Fibroblast of lung (primary cell): Measurements from ENCODE around the gene COL9A3. TPM values are rescaled to one million over a fixed set of nuclear protein-coding genes. Genes with fewer than 3 reads are reported as not detected.
A peak's percentile ranks its signal among the peaks of the same experiment; 100 is the strongest.

ENCODE experiments used
- DNase-seq, 2 donors: peaks; one replicate each; pipeline versions ENCODE4 v3.0.0 to v3.0.0-alpha.2; 2010; ENCODE audit warnings: low read depth in 2 of 2
- H2AFZ ChIP-seq: 2 replicates; pipeline ENCODE4 v1.5.1; 2012; ENCODE audit warnings: low read length, control low read depth, inconsistent platforms
- H3K27ac ChIP-seq: 2 replicates; pipeline ENCODE4 v1.5.1; 2011; ENCODE audit warnings: low read length, control low read depth; ENCODE audit not compliant: insufficient read depth
- H3K27me3 ChIP-seq: 2 replicates; pipeline ENCODE4 v1.5.1; 2011; ENCODE audit warnings: mild to moderate bottlenecking, low read length; ENCODE audit not compliant: control insufficient read depth, insufficient read depth
- H3K36me3 ChIP-seq: 2 replicates; pipeline ENCODE4 v1.5.1; 2011; ENCODE audit warnings: low read length; ENCODE audit not compliant: control insufficient read depth, insufficient read depth
- H3K4me1 ChIP-seq: 2 replicates; pipeline ENCODE4 v1.5.1; 2011; ENCODE audit warnings: low read length; ENCODE audit not compliant: control insufficient read depth, insufficient read depth; ENCODE audit errors: extremely low read depth
- H3K4me2 ChIP-seq: 2 replicates; pipeline ENCODE4 v1.5.1; 2011; ENCODE audit warnings: low read length, control low read depth; ENCODE audit not compliant: insufficient read depth; ENCODE audit errors: extremely low read depth
- H3K4me3 ChIP-seq, 4 experiments: fragments of 200-600 bp in 1 of 4; sonication (generic) in 1 of 4; replicated peaks in 1 of 4; 2 replicates each; pipeline ENCODE4 v1.5.1; 2011 to 2016; ENCODE audit warnings: low read length in 4 of 4, low read depth in 3 of 4, mild to moderate bottlenecking in 3 of 4, control low read depth in 2 of 4, inconsistent platforms in 1 of 4, mixed read lengths in 1 of 4; ENCODE audit not compliant: insufficient read depth in 1 of 4; ENCODE audit errors: control extremely low read depth in 1 of 4
- H3K79me2 ChIP-seq: 2 replicates; pipeline ENCODE4 v1.5.1; 2012; ENCODE audit warnings: mild to moderate bottlenecking, low read length, inconsistent platforms; ENCODE audit not compliant: control insufficient read depth, insufficient read depth
- H3K9ac ChIP-seq: 2 replicates; pipeline ENCODE4 v1.5.1; 2011; ENCODE audit warnings: mild to moderate bottlenecking, low read length, control low read depth; ENCODE audit not compliant: insufficient read depth
- H3K9me3 ChIP-seq: 2 replicates; pipeline ENCODE4 v1.5.1; 2012; ENCODE audit warnings: low read depth, low read length; ENCODE audit not compliant: control insufficient read depth, insufficient read depth
- H4K20me1 ChIP-seq: 2 replicates; pipeline ENCODE4 v1.5.1; 2011; ENCODE audit warnings: low read length; ENCODE audit not compliant: control insufficient read depth, insufficient read depth; ENCODE audit errors: extremely low read depth
- EZH2 ChIP-seq: IDR thresholded peaks from 2 replicates; pipeline ENCODE4 v1.5.1; 2012; ENCODE audit warnings: low read length, control low read depth, mild to moderate bottlenecking; ENCODE audit errors: missing control alignments
- polyA plus RNA-seq, 2 donors: library from polyadenylated mRNA; depleted of rRNA in 1 of 2; stranded (reverse) in 1 of 2; unstranded in 1 of 2; fragments of >200 nt; gene quantifications; 2 replicates each; pipeline ENCODE4 v1.2.1, GENCODE V29; 2011 to 2012; ENCODE audit warnings: missing spikeins in 1 of 2
- total RNA-seq: library from RNA; depleted of rRNA; stranded (reverse); fragments of >200 nt; gene quantifications from 2 replicates; pipeline ENCODE4 v1.2.1, GENCODE V29; 2014
- TF ChIP-seq, protein P1 (sequence below), 2 donors: IDR thresholded peaks in 1 of 2; conservative IDR thresholded peaks in 1 of 2; 1 replicate in 1 of 2; 2 replicates in 1 of 2; pipeline ENCODE4 v1.5.1; 2011 to 2012; ENCODE audit warnings: low read length in 2 of 2, control low read depth in 1 of 2, inconsistent platforms in 1 of 2, low read depth in 1 of 2, mild to moderate bottlenecking in 1 of 2

The COL9A3 gene
- total and polyA plus RNA-seq, 2 donors (not counting 1 experiment from before 2014, with no cell fraction given), result 0.17 TPM

DNA sequence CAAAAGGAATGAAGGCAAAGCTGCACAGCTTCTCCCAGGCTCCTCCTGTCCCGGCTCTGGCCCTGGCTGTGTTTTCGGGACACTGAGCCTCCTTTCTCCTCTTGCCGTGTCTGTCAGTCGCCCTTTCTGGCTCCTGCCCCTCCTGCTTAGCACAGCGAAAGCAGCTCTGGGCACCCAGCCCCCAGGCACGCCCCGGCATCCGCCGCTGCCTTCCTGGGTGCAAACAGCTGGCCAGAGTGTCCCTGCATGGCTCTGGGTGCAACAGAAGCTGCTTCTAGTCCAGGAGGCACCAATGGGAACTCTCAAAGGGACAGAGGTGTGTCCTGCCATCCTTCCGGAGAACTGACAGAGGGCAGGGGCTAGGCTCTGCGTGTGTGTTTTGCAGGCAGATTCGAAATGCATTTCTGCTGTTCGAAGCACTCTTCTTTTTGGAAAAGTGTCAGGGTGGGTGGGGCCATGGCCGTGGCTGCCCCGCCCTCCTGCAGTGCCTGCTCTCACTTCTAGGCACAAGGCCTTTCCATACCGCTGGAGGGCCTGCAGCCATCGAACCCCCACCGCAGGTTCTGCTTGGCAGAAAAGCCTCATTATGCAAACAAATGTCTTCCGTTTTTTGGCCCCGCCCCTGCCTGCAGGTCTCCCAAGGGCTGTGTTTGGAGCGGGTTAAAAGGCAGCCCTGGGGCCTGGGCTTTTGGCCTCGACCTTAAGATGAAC lies 15.5 kb downstream of the COL9A3 start:
- peak overlapping the region; percentile 64 for H3K4me2 ChIP-seq
- no peaks in the 10 kb centered on the region for H3K27me3 ChIP-seq
- no peaks in the 10 kb centered on the region for H3K79me2 ChIP-seq
- no peak overlapping the region for H3K27ac ChIP-seq
- no peak for TF ChIP-seq EZH2
- TF ChIP-seq, protein P1, sequence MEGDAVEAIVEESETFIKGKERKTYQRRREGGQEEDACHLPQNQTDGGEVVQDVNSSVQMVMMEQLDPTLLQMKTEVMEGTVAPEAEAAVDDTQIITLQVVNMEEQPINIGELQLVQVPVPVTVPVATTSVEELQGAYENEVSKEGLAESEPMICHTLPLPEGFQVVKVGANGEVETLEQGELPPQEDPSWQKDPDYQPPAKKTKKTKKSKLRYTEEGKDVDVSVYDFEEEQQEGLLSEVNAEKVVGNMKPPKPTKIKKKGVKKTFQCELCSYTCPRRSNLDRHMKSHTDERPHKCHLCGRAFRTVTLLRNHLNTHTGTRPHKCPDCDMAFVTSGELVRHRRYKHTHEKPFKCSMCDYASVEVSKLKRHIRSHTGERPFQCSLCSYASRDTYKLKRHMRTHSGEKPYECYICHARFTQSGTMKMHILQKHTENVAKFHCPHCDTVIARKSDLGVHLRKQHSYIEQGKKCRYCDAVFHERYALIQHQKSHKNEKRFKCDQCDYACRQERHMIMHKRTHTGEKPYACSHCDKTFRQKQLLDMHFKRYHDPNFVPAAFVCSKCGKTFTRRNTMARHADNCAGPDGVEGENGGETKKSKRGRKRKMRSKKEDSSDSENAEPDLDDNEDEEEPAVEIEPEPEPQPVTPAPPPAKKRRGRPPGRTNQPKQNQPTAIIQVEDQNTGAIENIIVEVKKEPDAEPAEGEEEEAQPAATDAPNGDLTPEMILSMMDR (conservative IDR thresholded peaks at IDR 0.05 in 1 of 2, IDR thresholded peaks at IDR 0.05 in 1 of 2; ENCODE audit: low read depth in 1 of 2, low read length in 2 of 2), result no peak
- DNase-seq, result peak in 1 of 2 donors; percentile 29
- H3K4me1 ChIP-seq, result no peaks in the 10 kb centered on the region
- no peaks in the 10 kb centered on the region for H4K20me1 ChIP-seq
- H3K9ac ChIP-seq, result no peak overlapping the region
- H3K9me3 ChIP-seq, result no peaks in the 10 kb centered on the region
- no peak overlapping the region for H3K4me3 ChIP-seq
- no peaks in the 10 kb centered on the region for H3K36me3 ChIP-seq
- H2AFZ ChIP-seq, result no peak overlapping the region

GRCh38 chr20:62832951-62833391 lies 16.1 kb downstream of the COL9A3 start:
- Histone ChIP-seq H3K9me3 (no peaks in the 10 kb centered on the region), H3K36me3 (no peaks in the 10 kb centered on the region), H3K9ac (no peak overlapping the region), H3K4me2 (no peak overlapping the region), H3K4me1 (no peaks in the 10 kb centered on the region), H2AFZ (no peak overlapping the region), H3K4me3 (no peak overlapping the region), H3K27ac (no peak overlapping the region), H4K20me1 (no peaks in the 10 kb centered on the region), H3K79me2 (no peaks in the 10 kb centered on the region), H3K27me3 (no peaks in the 10 kb centered on the region)
- TF ChIP-seq, protein P1 (conservative IDR thresholded peaks at IDR 0.05 in 1 of 2, IDR thresholded peaks at IDR 0.05 in 1 of 2; ENCODE audit: low read depth in 1 of 2, low read length in 2 of 2), result no peak
- no peak for TF ChIP-seq EZH2
- no peak for DNase-seq

DNA sequence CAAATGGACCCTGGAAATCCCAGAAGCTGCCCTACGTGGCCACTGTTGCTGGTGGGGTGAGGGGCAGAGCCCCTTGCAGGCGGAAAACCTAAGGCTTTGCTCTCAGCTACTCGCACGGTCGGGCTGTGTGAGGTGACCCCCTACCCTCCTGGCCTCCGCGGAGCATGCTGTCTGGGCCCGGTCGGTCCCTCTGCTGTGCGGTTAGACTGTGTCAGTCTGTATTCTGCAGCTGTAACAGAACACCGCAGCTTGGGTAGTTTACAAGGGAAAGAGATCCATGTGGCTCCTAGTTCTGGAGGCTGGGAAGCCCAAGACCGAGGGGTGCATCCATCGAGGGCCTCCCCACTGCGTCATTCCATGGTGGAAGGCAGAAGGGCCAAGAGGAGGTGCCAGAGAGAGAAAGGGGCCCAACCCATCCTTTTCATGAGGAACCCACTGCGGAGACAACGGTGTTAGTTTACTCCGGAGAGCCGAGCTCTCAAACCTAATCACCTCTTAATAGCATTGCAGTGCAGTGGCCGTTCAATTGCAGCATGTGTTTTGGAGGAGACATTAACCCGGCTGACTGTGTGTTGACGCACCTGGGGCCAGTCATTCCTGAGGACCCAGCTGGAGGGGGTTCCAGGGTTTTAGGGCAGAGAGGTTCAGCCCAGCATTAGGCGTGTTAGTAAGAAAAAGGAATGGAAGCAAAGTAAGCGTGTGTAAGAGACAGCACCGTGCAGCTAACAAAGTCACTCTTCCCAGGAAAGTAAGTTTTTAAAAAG lies 18.3 kb downstream of the COL9A3 start:
- H3K27ac ChIP-seq, result no peak overlapping the region
- no peak for DNase-seq
- no peaks in the 10 kb centered on the region for H3K27me3 ChIP-seq
- no peak overlapping the region for H3K4me3 ChIP-seq
- no peaks in the 10 kb centered on the region for H4K20me1 ChIP-seq
- H3K36me3 ChIP-seq, result no peaks in the 10 kb centered on the region
- H3K9ac ChIP-seq, result no peak overlapping the region
- no peaks in the 10 kb centered on the region for H3K79me2 ChIP-seq
- H2AFZ ChIP-seq, result no peak overlapping the region
- H3K4me2 ChIP-seq, result no peak overlapping the region
- no peaks in the 10 kb centered on the region for H3K4me1 ChIP-seq
- H3K9me3 ChIP-seq, result no peaks in the 10 kb centered on the region
- no peak for TF ChIP-seq EZH2
- TF ChIP-seq, protein P1 (conservative IDR thresholded peaks at IDR 0.05 in 1 of 2, IDR thresholded peaks at IDR 0.05 in 1 of 2; ENCODE audit: low read depth in 1 of 2, low read length in 2 of 2), result no peak
